Fibroblast of skin of back (primary cell): ENCODE results near the gene GOLT1A. TPM values are rescaled to one million over a fixed set of nuclear protein-coding genes. Genes with fewer than 3 reads are reported as not detected.
A peak's percentile ranks its signal among the peaks of the same experiment; 100 is the strongest.

Experiments used
- DNase-seq: peaks from one replicate; pipeline ENCODE4 v3.0.0-alpha.2; 2013
- polyA plus RNA-seq, 2 experiments: library from polyadenylated mRNA; unstranded; fragments of 120-200 nt; gene quantifications; one replicate each; pipeline ENCODE4 v1.2.1, GENCODE V29; 2013; ENCODE audit not compliant: insufficient read length in 2 of 2

GOLT1A gene, protein sequence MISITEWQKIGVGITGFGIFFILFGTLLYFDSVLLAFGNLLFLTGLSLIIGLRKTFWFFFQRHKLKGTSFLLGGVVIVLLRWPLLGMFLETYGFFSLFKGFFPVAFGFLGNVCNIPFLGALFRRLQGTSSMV
- polyA plus RNA-seq (2013, experiment 1 of 2; ENCODE audit: insufficient read length): not detected
- not detected for polyA plus RNA-seq (2013, experiment 2 of 2; ENCODE audit: insufficient read length)

DNA sequence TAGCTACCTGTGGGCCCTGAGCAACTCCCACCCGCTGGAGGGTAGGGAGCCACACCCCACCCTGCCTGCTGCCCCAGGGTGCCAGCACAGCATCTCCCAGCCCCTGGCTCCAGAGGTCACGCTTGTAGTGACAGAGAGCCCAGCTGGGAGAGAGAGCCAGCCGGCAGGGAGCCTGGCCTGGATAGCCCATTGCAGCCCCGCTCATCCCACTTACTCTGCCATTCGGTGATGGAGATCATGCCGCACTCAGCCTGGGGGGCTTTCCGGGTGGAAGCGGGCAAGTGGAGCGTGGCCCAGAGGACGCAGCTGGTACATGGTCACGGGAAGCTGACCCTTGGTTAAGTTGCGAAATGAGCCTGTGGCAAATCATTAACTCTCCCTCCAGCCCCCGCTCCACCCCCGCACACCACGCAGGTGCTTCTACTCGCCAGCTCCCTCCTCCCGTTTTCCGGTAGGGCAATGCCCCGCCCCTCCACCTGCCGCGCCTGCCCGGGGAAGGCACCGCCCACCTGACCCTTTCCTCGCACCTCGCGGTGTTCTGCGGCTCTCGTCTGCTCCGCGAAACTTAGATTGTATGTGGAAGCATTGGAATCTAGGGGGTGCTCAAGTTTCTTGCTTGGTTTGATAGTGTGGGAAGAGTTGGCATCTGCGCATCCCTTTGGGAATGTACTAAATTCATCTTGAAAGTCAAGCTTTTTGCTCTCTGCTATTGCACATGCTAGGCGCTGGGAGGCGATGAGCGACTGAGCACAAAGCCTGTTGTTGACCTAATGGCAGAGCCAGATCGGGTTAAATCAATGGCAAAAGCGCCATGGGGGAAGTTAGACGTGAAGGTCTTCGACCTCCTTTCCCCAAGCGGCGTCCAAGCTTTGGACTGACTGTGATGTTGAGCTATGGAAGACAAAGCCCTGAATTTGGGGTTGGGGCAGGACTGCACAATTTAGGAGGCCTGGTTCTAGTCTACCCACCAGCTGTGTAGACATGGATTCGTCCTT is at the start of gene GOLT1A:
TSS of gene GOLT1A (minus strand) at position 321 of the 995 bp plus-strand sequence. CDS start at position 239, 82 bp downstream.
- peak; percentile 67 for DNase-seq

DNA sequence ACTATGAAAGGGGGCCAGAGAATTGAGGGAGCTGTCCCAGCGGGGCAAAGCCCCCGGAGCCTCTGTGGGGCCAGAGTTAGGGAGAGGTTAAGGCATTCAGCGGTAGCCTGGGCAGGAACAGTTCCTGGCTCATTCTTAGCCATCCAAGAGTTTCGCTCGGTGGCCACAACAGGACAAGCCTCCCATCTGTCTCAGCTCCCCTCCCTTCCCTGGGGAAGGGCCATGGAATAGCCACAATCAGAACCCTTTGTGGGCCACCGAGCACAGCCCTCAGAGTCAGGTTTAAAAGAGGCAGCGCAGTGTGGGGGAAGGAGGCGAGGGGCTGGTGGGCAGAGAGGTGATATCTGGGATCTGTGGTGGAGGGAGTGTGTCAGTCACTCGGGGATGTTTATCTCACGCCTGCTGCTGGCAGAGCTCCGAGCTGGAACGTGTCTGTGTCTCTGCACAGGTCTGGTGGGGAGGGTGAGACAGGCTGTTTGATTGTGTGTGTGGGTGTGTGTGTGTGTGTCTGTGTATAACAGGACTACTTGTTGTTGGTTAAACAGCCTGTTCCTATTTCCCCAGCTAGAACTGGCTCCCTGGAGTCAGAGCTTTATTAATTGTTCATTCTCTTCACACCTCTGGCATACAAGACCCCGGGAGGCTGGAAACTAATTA is 49.6 kb upstream of the GOLT1A start:
- DNase-seq: no peak

DNA sequence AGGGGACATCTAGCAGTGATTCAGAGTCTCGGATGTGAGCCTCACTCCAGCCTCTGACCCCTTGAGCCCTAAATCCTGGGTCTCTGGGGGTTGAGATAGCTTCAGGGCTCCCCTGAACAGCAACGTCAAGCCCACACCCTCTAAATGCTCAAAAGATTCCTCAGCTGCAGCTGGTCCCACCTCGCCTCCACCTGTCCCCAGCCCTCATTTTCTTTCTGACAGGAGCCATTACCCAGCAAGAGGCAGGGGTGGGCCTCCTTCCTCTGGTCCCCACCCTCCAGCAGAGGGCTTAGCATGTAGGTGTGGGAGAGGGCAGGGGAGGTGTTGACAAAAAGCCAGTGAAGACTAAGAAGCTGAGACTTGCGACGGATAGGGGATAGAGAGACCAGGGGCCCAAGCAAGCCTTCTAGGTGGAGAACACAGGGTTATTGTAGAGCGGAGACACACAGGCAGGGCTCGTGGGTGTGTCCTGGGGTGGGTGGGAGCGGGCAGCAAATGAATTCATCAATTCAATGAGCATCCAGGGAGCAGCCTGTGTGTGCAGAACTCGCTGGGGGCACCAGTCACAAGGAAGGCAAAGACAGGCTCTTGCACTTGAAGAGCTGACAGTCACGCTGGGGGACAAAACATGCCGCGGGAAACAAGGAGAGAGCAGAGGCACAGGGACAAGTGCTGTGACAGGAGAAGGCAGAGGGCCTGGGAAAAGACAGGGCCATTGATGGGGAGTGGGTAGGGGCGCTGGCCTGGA is 48.9 kb upstream of the GOLT1A start:
- DNase-seq: no peak

DNA sequence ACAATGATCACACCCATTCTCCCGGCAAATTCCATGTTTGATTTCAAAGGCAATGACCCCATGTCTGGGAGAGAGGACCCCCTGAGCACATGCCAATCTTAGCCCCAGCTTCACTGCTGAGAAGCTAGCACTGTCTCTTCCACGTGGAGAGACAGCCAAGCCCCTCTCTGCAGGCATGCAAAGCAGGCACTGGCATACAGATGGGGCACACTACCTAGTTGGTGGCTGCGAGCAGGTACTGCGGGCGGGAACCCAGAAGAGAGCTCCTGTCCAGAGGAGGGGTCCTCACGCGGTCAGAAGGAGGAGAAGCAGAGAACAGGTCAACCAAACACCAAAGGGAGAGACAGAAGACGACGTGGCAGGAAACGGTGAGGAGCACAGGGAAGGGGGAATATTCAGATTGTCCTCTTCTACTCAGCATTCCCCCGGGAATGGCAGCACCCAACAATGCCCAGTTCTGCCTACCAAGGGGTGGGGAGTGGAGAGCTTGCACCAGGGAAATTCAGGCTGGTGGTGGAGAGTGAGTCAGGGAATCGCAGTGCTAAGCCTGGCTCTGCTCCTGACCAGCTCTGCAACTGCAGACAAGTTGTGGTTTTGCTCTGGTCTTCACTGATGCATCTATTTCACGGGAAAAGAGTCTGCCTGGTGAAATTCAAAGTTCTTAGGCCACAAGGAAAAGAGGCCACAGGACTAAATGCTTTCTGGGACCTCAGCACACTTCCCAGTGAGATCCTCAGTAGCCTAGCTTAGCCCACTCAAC is 48.1 kb upstream of the GOLT1A start:
- peak; percentile 5 for DNase-seq

DNA sequence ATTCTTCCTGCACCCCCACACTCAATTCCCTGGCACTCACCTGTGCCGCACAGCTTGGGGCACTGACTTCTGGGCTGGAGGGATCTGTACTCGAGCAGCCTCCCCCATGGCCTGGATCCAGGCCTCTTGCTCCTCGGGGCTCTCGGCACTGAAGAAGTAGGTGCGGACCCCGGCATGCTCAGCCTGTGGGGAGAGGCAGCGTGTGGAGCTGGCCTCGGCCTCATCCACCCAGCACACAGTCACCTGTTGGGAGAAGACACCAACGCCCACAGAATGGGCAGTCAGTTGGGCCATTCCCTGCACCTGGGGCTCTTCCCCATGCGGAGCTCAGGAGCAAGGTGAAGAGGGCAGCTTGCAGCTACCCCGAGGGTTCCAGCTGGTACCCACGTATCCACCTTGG is 47.5 kb upstream of the GOLT1A start:
- DNase-seq: no peak

DNA sequence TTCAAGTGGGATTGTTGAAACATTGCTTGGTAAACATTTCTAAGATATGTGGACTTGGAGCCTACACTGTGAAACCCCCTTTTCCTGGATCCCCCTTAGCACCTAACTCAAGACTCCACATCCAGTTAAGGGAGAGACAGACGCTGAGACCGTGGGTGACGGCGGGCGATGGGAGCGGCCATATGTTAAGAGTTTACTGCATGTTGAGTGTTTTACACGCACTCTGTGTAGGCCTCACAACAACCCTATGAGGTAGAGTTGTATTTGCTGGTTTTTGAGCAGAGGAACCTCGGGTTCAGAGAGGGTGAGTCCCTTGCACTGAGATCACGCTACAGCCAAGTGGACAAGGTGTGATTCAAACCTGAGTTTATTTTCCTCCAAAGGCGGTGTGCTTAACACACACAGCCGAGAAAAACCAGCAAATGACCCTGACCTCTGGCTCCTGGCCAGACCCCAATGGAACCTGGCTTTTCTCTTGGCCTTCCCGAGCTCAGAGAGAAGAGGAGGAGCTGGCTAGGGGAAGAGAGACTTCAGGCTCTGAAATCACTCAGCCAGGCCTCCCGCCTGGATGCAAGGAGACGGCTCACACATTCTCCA is 46.9 kb upstream of the GOLT1A start:
- no peak for DNase-seq

DNA sequence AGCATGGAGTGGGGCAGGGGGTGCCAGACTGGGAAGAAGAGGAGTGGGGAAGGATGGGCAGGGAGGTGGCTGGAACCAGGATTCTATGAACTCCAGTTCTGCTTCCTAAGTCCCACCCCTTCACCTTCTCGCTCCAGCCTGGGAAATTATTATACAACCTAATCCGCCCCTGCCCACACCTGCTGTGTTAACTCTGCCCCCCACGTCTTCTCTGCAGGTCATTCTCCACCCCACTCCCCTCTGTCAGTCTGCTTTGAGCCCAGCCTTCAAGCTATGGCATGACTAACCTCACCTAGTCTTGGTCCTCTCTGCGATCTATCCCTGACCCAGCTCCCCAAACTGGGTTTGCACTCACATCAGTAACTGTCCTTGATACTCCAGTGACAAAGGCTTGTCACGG is 46.0 kb upstream of the GOLT1A start:
- DNase-seq: no peak

DNA sequence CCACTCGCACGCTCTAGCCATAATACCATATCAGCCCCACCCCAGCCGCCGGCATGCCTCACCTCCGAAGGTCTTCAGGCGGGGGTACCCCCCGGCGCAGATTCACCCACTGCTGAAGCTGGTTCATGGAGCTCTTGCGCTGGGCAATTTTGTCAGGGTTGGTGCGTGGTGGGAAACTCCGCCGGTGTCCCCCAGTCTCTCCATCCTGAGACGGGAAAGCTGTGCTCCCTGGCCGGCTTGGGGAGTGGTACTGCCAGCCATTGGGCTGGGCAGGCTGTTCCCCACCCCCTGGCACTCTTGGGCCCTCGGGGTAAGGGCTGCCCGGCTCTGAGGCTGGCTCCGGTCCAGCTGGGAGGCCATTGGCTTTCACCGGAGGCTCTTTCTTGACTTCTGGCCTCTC is 45.4 kb upstream of the GOLT1A start:
- DNase-seq: no peak

DNA sequence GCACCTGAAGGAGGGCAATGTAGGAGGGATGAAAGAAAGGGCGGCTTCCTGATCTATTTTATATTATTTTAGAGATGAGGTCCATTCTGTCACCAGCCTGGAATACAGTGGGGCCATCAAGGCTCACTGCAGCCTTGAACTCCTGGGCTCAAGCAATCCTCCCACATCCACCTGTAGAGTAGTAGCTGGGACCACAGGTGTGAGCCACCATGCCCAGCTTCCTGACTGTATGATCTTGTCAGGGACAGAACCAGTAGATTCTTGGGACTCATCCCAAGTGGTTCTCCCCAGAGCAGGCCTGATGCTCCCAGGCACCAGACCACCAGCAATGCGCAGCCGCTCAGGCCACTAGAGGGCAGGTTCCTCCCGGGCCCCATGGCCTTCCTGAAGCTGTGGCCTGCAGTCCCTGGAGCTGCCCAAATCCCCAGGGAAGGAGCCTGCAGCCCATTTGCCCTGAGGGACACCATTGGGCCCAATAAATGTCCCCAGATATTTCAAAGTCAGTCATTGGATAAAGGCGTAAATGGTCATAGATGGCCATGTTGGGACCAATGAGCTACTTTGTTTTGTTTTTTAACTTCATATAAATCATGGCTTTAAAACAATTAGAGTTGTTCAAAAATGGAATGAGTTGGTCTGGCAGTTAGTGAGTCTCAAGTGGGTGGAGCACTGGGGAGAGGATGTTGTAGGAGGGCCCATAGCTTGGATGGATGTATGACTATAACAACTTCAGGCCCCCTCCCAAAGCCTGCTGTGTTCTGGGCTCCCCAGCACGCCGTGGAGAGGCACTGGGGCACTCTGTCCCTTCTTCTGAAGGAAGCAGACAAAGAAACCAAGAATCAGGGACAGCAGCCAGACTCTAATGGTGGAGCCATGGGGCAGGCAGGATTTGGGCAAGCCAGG is 44.7 kb upstream of the GOLT1A start:
- DNase-seq: peak; percentile 54

DNA sequence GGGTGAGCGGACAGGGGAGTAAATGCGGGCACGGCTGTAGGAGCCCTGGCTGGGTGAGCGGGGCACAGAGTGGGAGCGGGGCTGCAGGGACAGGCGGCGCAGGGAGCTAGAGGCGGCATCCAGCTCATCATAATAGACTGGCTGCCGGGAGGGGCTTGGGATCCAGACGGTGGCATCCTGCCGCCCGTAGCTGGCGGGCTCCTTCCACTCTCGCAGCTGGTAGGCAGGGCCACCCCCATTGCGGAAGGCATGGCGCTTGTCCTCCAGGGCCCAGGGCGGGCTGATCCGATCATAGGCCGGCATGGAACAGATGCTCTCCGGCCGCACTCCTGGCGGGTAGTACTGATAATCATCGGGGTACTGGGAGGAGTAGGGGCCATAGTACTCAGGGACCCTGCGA is 43.7 kb upstream of the GOLT1A start:
- DNase-seq: no peak

DNA sequence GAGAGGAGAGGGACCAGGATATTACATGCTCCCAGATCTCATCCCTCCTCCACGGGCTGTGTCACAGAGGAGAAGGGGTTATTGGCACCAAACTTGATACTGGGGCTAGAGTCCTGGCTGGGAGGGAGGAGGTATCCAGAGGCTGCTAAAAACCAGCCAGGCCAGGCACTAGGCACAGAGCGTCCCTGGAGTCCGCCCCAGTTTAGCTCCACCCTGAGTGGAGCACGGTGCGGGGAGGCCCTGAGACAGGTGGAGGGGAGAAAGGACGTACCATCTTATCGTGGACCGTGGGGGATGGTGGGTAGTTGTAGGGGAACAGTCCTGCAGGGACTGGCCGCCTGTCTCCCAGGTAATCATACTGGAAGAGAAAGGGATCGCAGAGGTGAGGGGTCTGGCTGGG is 42.7 kb upstream of the GOLT1A start:
- DNase-seq: no peak

DNA sequence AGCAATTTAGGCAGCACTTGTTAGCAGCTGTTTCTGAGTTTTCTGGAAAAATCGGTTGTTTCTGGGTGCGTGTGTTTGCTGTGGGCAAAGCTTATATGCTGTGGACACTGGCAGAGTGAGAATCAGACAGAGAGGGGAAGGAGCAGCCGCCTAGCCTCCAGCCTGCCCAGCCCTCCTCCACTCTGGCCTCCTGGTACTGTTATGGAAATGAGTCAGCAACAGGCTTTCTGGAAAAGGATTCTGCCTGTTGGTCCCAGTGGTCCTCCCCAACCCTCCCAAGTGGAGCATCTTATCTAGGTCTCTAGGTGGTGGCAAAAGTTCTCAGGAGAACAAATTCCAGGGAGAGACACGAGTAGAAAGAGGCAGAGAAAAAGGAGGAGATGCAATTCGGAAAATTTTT is 42.2 kb upstream of the GOLT1A start:
- DNase-seq: peak; percentile 47

DNA sequence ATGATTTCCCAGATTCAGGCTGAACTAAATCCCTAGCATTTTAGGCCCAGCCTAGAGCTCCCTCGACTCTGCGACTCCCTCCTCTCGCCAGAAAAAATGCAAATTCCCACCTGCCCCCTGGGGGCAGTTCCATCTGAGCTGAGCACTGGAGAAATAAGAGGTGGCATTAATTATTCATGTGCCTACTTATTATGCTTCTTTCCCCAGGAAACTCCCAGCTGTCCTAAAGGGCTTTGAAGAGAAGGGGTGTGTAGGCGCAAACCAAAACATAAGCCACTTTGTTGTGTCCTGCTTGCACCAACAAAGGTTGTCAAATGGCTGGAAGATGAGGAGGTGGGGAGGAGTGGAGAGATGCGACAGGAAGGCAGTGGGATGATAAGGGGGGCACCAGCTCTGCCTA is 41.4 kb upstream of the GOLT1A start:
- DNase-seq: no peak

DNA sequence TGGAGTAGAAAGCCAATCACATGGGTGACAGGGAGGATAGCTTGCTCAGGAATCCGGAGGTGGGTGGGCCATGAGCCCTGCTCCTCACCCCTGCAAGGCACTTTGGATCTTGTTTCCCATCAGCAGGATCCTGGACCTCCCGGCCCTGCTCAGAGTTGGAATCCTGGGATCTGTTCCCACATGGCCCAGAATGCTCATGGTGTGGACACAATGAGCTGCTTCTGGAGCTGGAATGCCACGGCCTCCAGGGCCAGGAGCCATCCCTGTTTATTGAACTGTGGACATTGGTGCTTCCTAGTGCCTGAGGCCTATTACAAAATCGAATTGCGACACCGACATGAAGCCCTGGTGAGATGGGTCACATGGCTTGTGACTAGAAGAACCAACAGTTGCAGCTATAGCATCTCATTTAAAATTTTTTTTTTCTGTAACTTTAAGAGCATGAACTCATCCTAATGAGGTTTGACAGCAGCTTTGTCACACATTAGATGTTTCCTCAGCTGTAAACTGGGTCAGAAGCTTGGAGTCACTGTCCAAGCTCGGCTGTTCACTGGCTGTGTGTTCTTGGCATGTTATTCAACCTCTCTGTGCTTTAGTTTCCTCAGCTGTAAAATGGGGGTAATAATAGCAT is 40.4 kb upstream of the GOLT1A start:
- no peak for DNase-seq

DNA sequence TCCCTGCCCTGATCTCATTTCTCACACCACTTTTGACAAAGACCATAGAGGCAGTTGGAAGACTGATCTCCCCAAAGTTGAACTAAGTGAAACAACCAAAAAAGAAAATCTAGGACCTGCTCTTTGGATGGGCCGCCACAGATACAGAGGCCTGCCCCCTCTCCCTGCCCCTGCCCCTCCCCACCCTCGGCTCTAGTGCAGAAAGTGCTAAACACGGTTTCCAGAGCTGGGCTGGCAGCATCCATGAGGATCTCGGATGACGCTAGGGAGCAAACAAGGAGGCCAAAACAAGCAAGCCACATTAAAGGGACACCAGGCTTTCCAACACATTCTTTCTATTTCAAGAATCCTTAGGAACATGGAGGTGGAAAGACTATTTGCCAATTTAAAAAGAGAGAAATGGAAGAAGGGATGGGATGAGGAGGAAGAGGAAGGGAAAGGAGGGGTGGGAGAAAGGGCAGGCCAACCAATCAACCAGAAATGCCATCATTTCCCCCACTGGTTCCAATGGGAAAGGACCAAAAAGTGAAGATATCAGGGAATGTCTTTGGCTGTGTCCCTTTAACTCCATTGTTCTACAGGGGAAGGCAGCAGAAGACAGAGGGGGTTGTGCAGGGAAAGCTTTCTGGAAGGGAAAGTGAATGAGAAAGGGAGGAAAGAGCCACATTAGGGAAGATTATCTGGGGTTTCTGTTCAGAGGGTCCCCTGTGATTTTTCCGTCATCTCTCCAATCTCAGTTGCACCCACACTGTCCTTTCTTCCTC is 38.3 kb upstream of the GOLT1A start:
- no peak for DNase-seq

DNA sequence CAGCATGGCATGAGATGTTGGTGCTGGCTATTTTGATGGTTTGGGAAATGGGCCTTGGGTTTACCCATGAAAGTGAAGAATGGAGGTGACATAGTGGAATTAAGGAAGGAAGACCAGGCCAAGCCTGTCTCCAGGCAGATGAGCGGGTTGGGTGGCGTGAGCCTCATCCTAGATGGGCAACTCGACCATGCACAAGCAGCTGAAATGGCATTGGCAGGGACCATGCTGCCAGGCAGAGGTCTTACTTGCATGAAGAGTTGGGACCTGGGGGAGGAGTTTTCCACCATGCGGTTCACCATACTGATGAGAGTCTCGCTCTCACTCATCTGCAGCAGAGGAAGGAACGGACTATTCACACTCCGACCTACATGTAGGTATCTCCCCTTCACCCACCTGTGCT is 37.5 kb upstream of the GOLT1A start:
- DNase-seq: no peak

DNA sequence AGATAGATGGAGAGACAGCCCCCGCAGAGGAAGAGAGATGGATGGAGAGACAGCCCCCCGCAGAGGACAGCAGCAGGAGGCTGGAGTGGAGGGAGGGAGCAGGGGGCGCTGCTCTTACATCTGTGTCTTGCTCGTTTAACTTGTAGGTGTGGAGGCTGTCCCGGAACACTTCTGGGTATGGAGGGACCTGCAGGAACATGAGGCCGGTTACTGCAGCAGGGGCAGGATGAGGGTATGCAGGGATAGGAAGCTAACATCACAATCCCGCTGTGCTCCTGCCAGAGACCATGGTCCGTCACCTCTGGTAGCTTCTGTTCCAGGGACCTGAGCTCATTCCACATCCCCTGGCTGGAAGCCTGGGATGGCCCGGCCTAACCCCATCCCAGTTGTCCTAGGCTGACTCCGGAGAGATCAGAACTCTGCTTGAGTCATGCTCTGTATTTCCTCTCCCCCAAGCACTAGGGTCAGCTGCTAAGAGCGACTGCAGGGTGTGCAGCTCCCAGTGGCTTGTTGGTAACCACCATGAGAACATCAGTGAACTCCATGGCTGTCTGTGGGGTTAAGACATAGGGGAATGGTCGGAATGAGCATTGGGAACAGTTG is 36.7 kb upstream of the GOLT1A start:
- no peak for DNase-seq

DNA sequence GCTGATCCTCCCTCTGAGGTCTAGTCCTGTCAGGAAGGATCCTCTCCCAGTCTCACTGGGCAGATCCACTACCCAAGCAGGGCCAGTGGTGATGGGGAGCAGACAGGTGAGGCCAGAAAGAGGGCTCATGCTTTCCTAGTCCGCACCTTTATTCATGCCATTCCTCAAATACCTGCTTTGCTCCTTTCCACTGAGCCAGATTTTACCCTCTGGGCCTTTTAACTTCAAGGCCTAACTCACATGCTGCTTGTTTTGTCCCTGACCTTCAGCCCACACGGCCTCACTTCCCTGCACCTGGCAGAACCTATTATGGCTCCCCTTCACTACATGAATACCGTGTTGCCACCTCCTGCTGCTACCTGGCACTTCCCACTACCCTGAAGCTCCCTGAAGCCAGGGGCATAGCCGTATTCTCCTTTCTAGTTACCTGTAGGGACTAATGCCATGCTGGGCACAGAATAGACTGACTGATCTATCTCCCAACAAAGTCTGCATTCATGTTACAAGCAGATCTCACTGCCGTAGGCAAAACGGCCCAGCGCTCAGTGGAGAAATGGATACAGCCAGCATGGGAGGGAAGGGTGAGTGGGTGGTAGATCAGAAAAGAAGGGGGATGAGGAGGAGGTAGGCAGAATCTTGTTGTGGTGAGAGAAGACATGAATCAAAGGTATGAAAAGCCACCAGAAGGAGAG is 36.1 kb upstream of the GOLT1A start:
- no peak for DNase-seq
